ENCODE measurements around the gene KCNQ1. TPM values are rescaled to one million over a fixed set of nuclear protein-coding genes. Genes with fewer than 3 reads are reported as not detected.

The KCNQ1 gene
- total and polyA plus RNA-seq, 2 donors (not counting 1 experiment from before 2014, with no cell fraction given), result 21.5 to 28.8 TPM

DNA sequence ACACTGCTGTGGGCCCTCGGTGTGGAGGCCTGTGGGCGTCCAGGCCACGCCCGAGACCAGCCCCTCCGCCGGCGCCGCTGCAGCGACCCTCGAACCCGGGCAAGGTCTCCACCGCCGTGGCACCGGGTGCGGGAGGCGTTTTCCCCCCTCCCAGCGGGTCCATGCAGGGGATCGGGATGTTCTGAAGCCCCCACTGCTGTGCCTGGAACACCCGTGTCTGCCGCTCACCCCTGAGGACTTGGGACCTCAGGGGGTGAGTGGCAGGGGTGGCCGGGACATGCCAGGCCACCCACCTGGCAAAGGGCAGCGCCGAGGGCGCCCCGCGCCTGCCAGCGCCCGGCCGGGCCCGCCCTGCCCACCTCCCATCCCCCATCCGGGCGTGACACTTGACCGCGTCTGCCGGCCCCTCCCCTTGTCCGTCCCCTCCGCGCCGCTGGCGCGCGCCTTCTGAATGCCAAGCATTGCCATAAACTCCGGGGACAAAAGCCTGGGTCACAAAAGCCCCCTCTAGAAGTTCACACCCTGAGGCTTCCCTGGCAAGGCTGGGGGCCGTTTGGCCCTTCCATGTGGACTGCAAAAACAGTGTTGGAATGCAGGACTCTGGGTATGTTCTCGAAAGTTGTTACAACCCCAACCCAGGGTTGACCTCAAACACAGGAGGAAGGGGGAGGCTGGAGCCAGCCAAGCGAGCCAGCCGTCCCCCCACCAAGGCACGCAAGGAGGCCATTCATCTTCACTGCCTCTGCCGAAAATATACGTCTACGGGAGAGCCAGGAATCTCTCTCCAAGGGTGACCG is 255.8 kb downstream of the KCNQ1 start:
- Histone ChIP-seq H3K4me3 (ENCODE audit: control extremely low read depth in 1 of 5, extremely low read depth in 1 of 5, insufficient read depth in 1 of 5, low read depth in 2 of 5, low read length in 4 of 5) (peak overlapping the region in 4 of 5 experiments; percentile 61 to 68 (median 66)), H4K20me1 (ENCODE audit: control insufficient read depth, insufficient read depth, low read length, poor library complexity, severe bottlenecking) (peaks cover 29% of the 10 kb centered on the region), H2AFZ (ENCODE audit: insufficient read depth, low read depth, low read length, poor library complexity, severe bottlenecking) (peak overlapping the region; percentile 59), H3K4me1 (ENCODE audit: control insufficient read depth in 2 of 2, insufficient read depth in 2 of 2, low read length in 2 of 2) (peaks cover 22 to 35% of the 10 kb centered on the region in 2 donors), H3K9me3 (ENCODE audit: control extremely low read depth in 1 of 3, control insufficient read depth in 2 of 3, insufficient read depth in 1 of 3, low read length in 2 of 3) (peaks cover 0 to 35% (median 0%) of the 10 kb centered on the region in 3 donors), H3K9ac (ENCODE audit: low read length) (peak overlapping the region; percentile 70), H3K27me3 (replicated peaks in 1 of 4; ENCODE audit: control extremely low read depth in 1 of 4, control insufficient read depth in 3 of 4, insufficient read depth in 4 of 4, low read length in 3 of 4) (peaks cover 0 to 8% (median 1%) of the 10 kb centered on the region in 4 experiments), H3K36me3 (replicated peaks in 1 of 2; ENCODE audit: control extremely low read depth in 1 of 2, control insufficient read depth in 1 of 2, extremely low read depth in 1 of 2, insufficient read depth in 2 of 2, low read length in 1 of 2) (no peaks in the 10 kb centered on the region), H3K27ac (ENCODE audit: low read length in 2 of 2) (peak overlapping the region; percentile 70 to 71), H3K4me2 (replicated peaks; ENCODE audit: low read depth, low read length, poor library complexity, severe bottlenecking) (peak overlapping the region; percentile 83), H3K79me2 (ENCODE audit: control insufficient read depth, insufficient read depth, low read length) (peaks cover 5% of the 10 kb centered on the region)
- TF ChIP-seq EZH2 (IDR thresholded peaks at IDR 0.05; ENCODE audit: borderline replicate concordance, insufficient read depth, low read depth, low read length, poor library complexity, severe bottlenecking), result no peak
- no peak for TF ChIP-seq CTCF (IDR thresholded peaks at IDR 0.05)
- peaks cover 38% of the 10 kb centered on the region for H3K4me1 Mint-ChIP-seq
- intact Hi-C loops (cut with micrococcal nuclease), result loop anchor here (5.0 kb wide), 1 partner anchor 187 kb away; the partner anchor contains the start of gene CDKN1C
- H3K27me3 Mint-ChIP-seq, result no peaks in the 10 kb centered on the region
- no peaks in the 10 kb centered on the region for H3K9me3 Mint-ChIP-seq (ENCODE audit: insufficient read depth)
- peak overlapping the region; percentile 77 for H3K27ac Mint-ChIP-seq
- ChIA-PET POLR2A (interaction anchor here (0.9 kb wide), 1 partner anchor 261 kb away, joined by 3 read pairs; no protein-coding TSS in a partner anchor), CTCF (interaction anchor here (1.6 kb wide), 1 partner anchor 9 kb away, joined by 3 read pairs; no protein-coding TSS in a partner anchor)
- DNase-seq (peak; percentile 49), ATAC-seq (ENCODE audit: low read depth) (no peak)
- 46% methylated on average over 47 of the region's 52 CpGs for whole genome bisulfite sequencing (ENCODE audit: insufficient coverage)
- peak overlapping the region; percentile 89 for H3K4me3 Mint-ChIP-seq

DNA sequence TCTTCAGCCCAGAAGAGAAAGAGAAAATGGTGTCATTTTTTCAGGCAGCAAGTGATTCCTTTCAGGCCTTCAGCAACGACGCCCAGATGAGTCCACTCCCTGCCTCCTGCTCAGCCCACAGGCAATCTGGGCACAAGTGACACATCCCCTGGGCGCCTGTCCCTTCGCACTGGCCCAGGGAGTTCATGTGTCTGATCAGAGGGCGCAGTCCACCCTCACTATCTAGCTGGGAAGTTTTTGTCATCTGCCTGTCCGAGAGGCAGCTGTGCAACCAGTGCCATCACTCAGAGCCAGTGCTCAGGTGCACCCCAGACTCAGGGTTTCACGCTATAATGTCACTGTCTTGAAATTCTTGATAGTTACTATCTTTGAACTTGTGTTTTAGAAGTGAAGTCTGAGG is 256.4 kb downstream of the KCNQ1 start:
- no peak for TF ChIP-seq CTCF (IDR thresholded peaks at IDR 0.05)
- no peak for TF ChIP-seq EZH2 (IDR thresholded peaks at IDR 0.05; ENCODE audit: borderline replicate concordance, insufficient read depth, low read depth, low read length, poor library complexity, severe bottlenecking)
- Histone ChIP-seq H3K9ac (ENCODE audit: low read length) (no peak overlapping the region), H4K20me1 (ENCODE audit: control insufficient read depth, insufficient read depth, low read length, poor library complexity, severe bottlenecking) (peaks cover 29% of the 10 kb centered on the region), H3K27ac (ENCODE audit: low read length in 2 of 2) (no peak overlapping the region), H2AFZ (ENCODE audit: insufficient read depth, low read depth, low read length, poor library complexity, severe bottlenecking) (no peak overlapping the region), H3K4me1 (ENCODE audit: control insufficient read depth in 2 of 2, insufficient read depth in 2 of 2, low read length in 2 of 2) (peaks cover 22 to 35% of the 10 kb centered on the region in 2 donors), H3K9me3 (ENCODE audit: control extremely low read depth in 1 of 3, control insufficient read depth in 2 of 3, insufficient read depth in 1 of 3, low read length in 2 of 3) (peaks cover 0 to 38% (median 4%) of the 10 kb centered on the region in 3 donors), H3K27me3 (replicated peaks in 1 of 4; ENCODE audit: control extremely low read depth in 1 of 4, control insufficient read depth in 3 of 4, insufficient read depth in 4 of 4, low read length in 3 of 4) (peaks cover 0 to 8% (median 1%) of the 10 kb centered on the region in 4 experiments), H3K36me3 (replicated peaks in 1 of 2; ENCODE audit: control extremely low read depth in 1 of 2, control insufficient read depth in 1 of 2, extremely low read depth in 1 of 2, insufficient read depth in 2 of 2, low read length in 1 of 2) (no peaks in the 10 kb centered on the region), H3K4me3 (ENCODE audit: control extremely low read depth in 1 of 5, extremely low read depth in 1 of 5, insufficient read depth in 1 of 5, low read depth in 2 of 5, low read length in 4 of 5) (no peak overlapping the region), H3K79me2 (ENCODE audit: control insufficient read depth, insufficient read depth, low read length) (peaks cover 5% of the 10 kb centered on the region), H3K4me2 (replicated peaks; ENCODE audit: low read depth, low read length, poor library complexity, severe bottlenecking) (peak overlapping the region; percentile 83)
- H3K27ac Mint-ChIP-seq, result peak overlapping the region; percentile 77
- WGBS (ENCODE audit: insufficient coverage), result 90% methylated on average over 7 of the region's 7 CpGs
- intact Hi-C loops (cut with micrococcal nuclease), result loop anchor here (5.0 kb wide), 1 partner anchor 186 kb away; the partner anchor contains the start of gene CDKN1C
- ChIA-PET POLR2A (no interaction called here), CTCF (no interaction called here)
- DNase-seq (no peak), ATAC-seq (ENCODE audit: low read depth) (no peak)
- H3K9me3 Mint-ChIP-seq (ENCODE audit: insufficient read depth), result no peaks in the 10 kb centered on the region
- no peaks in the 10 kb centered on the region for H3K27me3 Mint-ChIP-seq
- H3K4me3 Mint-ChIP-seq, result peak overlapping the region; percentile 79
- H3K4me1 Mint-ChIP-seq, result peaks cover 36% of the 10 kb centered on the region

All from B cell (primary cell).